H9 (cell line): ENCODE data around the gene MAD1L1. TPM values are rescaled to one million over a fixed set of nuclear protein-coding genes. Genes with fewer than 3 reads are reported as not detected.

Experiments used
- DNase-seq: peaks from one replicate; pipeline ENCODE4 v3.0.0-alpha.2; 2017
- H2AFZ ChIP-seq: one replicate; pipeline ENCODE4 v1.6.1; 2013; ENCODE audit warnings: mild to moderate bottlenecking, low read length, control low read depth, moderate library complexity
- H2AK5ac ChIP-seq: 2 replicates; pipeline ENCODE4 v1.6.1; 2013; ENCODE audit warnings: low read length, control low read depth, mixed read lengths; ENCODE audit not compliant: insufficient read length
- H2BK120ac ChIP-seq: one replicate; pipeline ENCODE4 v1.6.1; 2013; ENCODE audit warnings: low read depth, mild to moderate bottlenecking, low read length, control low read depth, inconsistent platforms; ENCODE audit not compliant: poor library complexity, severe bottlenecking
- H2BK12ac ChIP-seq: 2 replicates; pipeline ENCODE4 v1.6.1; 2013; ENCODE audit warnings: low read length, control low read depth, mixed read lengths, low read depth; ENCODE audit not compliant: insufficient read length
- H2BK15ac ChIP-seq: 2 replicates; pipeline ENCODE4 v1.6.1; 2013; ENCODE audit warnings: low read depth, low read length, control low read depth
- H2BK20ac ChIP-seq: one replicate; pipeline ENCODE4 v1.6.1; 2013; ENCODE audit warnings: low read depth, mild to moderate bottlenecking, low read length, control low read depth, inconsistent platforms; ENCODE audit not compliant: poor library complexity, severe bottlenecking
- H2BK5ac ChIP-seq: 2 replicates; pipeline ENCODE4 v1.6.1; 2013; ENCODE audit warnings: low read length, control low read depth, mixed read lengths; ENCODE audit not compliant: insufficient read length
- H3K14ac ChIP-seq: 2 replicates; pipeline ENCODE4 v1.6.1; 2013; ENCODE audit warnings: low read length, control low read depth; ENCODE audit not compliant: insufficient read depth
- H3K18ac ChIP-seq: 2 replicates; pipeline ENCODE4 v1.6.1; 2013; ENCODE audit warnings: low read depth, mild to moderate bottlenecking, mixed read lengths, low read length, control low read depth; ENCODE audit not compliant: insufficient read length
- H3K23ac ChIP-seq: 2 replicates; pipeline ENCODE4 v1.6.1; 2013; ENCODE audit warnings: low read length, control low read depth, mixed read lengths, low read depth; ENCODE audit not compliant: insufficient read length
- H3K23me2 ChIP-seq: 2 replicates; pipeline ENCODE4 v1.6.1; 2013; ENCODE audit warnings: low read depth, mild to moderate bottlenecking, mixed read lengths, low read length, control low read depth; ENCODE audit not compliant: insufficient read length, poor library complexity, severe bottlenecking
- H3K27ac ChIP-seq: 2 replicates; pipeline ENCODE4 v1.5.1; 2013; ENCODE audit warnings: low read length, control low read depth, mixed read lengths, low read depth; ENCODE audit not compliant: insufficient read length
- H3K27me3 ChIP-seq: 2 replicates; pipeline ENCODE4 v1.6.1; 2013; ENCODE audit warnings: low read length, control low read depth, inconsistent platforms; ENCODE audit not compliant: insufficient read depth
- H3K4ac ChIP-seq: 2 replicates; pipeline ENCODE4 v1.6.1; 2013; ENCODE audit warnings: low read depth, mild to moderate bottlenecking, control low read depth, inconsistent platforms, low read length, moderate library complexity
- H3K4me1 ChIP-seq: 2 replicates; pipeline ENCODE4 v1.6.1; 2013; ENCODE audit warnings: low read length, control low read depth, inconsistent platforms; ENCODE audit not compliant: insufficient read depth
- H3K4me2 ChIP-seq: 2 replicates; pipeline ENCODE4 v1.6.1; 2013; ENCODE audit warnings: low read length, control low read depth, mixed read lengths; ENCODE audit not compliant: insufficient read length, insufficient read depth
- H3K56ac ChIP-seq: 2 replicates; pipeline ENCODE4 v1.6.1; 2013; ENCODE audit warnings: low read depth, mild to moderate bottlenecking, mixed read lengths, low read length, control low read depth; ENCODE audit not compliant: insufficient read length
- H3K79me1 ChIP-seq: 2 replicates; pipeline ENCODE4 v1.6.1; 2013; ENCODE audit warnings: low read depth, mild to moderate bottlenecking, moderate library complexity, low read length, control low read depth, inconsistent platforms; ENCODE audit not compliant: insufficient read depth, poor library complexity, severe bottlenecking
- H3K79me2 ChIP-seq: 2 replicates; pipeline ENCODE4 v1.6.1; 2013; ENCODE audit warnings: low read length, control low read depth, inconsistent platforms; ENCODE audit not compliant: insufficient read depth
- H3K9ac ChIP-seq: 2 replicates; pipeline ENCODE4 v1.6.1; 2013; ENCODE audit warnings: low read length, control low read depth, mixed read lengths; ENCODE audit not compliant: insufficient read length; ENCODE audit errors: extremely low read depth
- H3K9me3 ChIP-seq: one replicate; pipeline ENCODE4 v1.6.1; 2013; ENCODE audit warnings: low read depth, low read length, inconsistent platforms; ENCODE audit not compliant: control insufficient read depth
- H3T11ph ChIP-seq: one replicate; pipeline ENCODE4 v1.6.1; 2013; ENCODE audit warnings: mild to moderate bottlenecking, low read length, control low read depth, inconsistent platforms
- H4K20me1 ChIP-seq: one replicate; pipeline ENCODE4 v1.6.1; 2013; ENCODE audit not compliant: control insufficient read depth, insufficient read length, insufficient read depth
- H4K5ac ChIP-seq: 2 replicates; pipeline ENCODE4 v1.6.1; 2013; ENCODE audit warnings: low read depth, mild to moderate bottlenecking, mixed read lengths, low read length, control low read depth; ENCODE audit not compliant: insufficient read length
- H4K8ac ChIP-seq: replicated peaks from 2 replicates; pipeline ENCODE4 v1.6.1; 2013; ENCODE audit warnings: low read length, control low read depth, mixed read lengths, low read depth; ENCODE audit not compliant: insufficient read length
- H4K91ac ChIP-seq: 2 replicates; pipeline ENCODE4 v1.6.1; 2013; ENCODE audit warnings: low read depth, mild to moderate bottlenecking, moderate library complexity, mixed read lengths, low read length, control low read depth; ENCODE audit not compliant: insufficient read length
- H3K27ac Mint-ChIP-seq, 3 experiments: 2 replicates in 2 of 3; 3 replicates in 1 of 3; pipeline ENCODE4 v1.8.0; 2020 to 2021; ENCODE audit warnings: mixed read lengths in 3 of 3, mild to moderate bottlenecking in 1 of 3, moderate library complexity in 1 of 3
- H3K27me3 Mint-ChIP-seq: 2 replicates; pipeline ENCODE4 v1.8.0; 2021; ENCODE audit warnings: low read depth, mild to moderate bottlenecking, moderate library complexity, mixed read lengths
- H3K36me3 Mint-ChIP-seq, 3 experiments: 2 replicates in 2 of 3; 3 replicates in 1 of 3; pipeline ENCODE4 v1.8.0; 2020 to 2021; ENCODE audit warnings: low read depth in 3 of 3, mixed read lengths in 3 of 3; ENCODE audit not compliant: insufficient read depth in 1 of 3
- H3K4me1 Mint-ChIP-seq, 2 experiments: 2 replicates each; pipeline ENCODE4 v1.8.0; 2020; ENCODE audit warnings: mixed read lengths in 2 of 2
- H3K4me3 Mint-ChIP-seq, 2 experiments: 2 replicates in 1 of 2; 3 replicates in 1 of 2; pipeline ENCODE4 v1.8.0; 2020 to 2021; ENCODE audit warnings: mild to moderate bottlenecking in 2 of 2, mixed read lengths in 2 of 2, moderate library complexity in 1 of 2
- H3K9me3 Mint-ChIP-seq, 2 experiments: 2 replicates in 1 of 2; 3 replicates in 1 of 2; pipeline ENCODE4 v1.8.0; 2020; ENCODE audit warnings: mild to moderate bottlenecking in 2 of 2, mixed read lengths in 2 of 2, moderate library complexity in 1 of 2
- WGBS: extraction: QIAGEN DNeasy Blood & Tissue Kit; methylation state at CpG from one replicate; pipeline ENCODE4 v1.1.7; 2013; ENCODE audit warnings: missing lambda C conversion rate, low lambda C conversion rate, mixed read lengths; ENCODE audit not compliant: insufficient read length; ENCODE audit errors: extremely low coverage; 5-methylcytosine and 5-hydroxymethylcytosine counted together
- total RNA-seq: library from RNA; stranded (reverse); gene quantifications from 2 replicates; pipeline ENCODE4 v1.2.1, GENCODE V29; 2021
- TF ChIP-seq, protein P1 (sequence below): fragments of 200-600 bp; sonication (generic); conservative IDR thresholded peaks from 3 replicates; pipeline ENCODE4 v1.8.0; 2021; ENCODE audit warnings: antibody characterized with exemption, mild to moderate bottlenecking

Gene MAD1L1
- total RNA-seq, 1 experiment from 2014 or later, result 39.0 TPM

DNA sequence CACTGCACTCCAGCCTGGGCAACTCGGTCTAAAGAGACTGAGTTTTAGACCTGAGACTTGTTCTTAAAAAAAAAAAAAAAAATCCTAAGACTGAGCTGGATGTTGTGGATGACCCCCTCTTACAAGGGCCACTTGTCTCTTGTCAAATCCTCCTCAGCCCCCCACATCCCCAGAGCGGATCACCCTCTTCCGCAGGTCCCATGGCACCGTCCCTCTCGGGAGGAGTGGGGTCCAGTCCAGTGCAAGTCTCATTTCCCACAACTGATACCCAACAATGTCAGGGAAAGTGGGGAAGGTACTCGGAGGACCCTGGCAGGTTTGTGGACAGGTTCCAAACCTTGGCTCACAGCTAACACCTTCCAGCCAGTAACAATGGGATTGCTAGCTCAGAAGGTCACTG lies 462.4 kb downstream of the MAD1L1 start:
- Histone ChIP-seq H4K8ac (no peak overlapping the region), H3K79me2 (no peaks in the 10 kb centered on the region), H2BK120ac (no peak overlapping the region), H4K20me1 (no peaks in the 10 kb centered on the region), H3K27ac (no peak overlapping the region), H3K27me3 (no peaks in the 10 kb centered on the region), H3T11ph (no peak overlapping the region), H2BK15ac (no peak overlapping the region), H3K79me1 (no peaks in the 10 kb centered on the region), H3K4me1 (no peaks in the 10 kb centered on the region), H3K4ac (no peak overlapping the region), H2AK5ac (no peak overlapping the region), H3K9ac (no peak overlapping the region), H3K4me2 (no peak overlapping the region), H3K23me2 (no peaks in the 10 kb centered on the region), H3K14ac (no peak overlapping the region), H3K56ac (no peak overlapping the region), H4K91ac (no peak overlapping the region), H2BK12ac (no peak overlapping the region), H2AFZ (no peak overlapping the region), H2BK5ac (no peak overlapping the region), H2BK20ac (no peak overlapping the region), H3K23ac (no peak overlapping the region), H4K5ac (no peak overlapping the region), H3K18ac (no peak overlapping the region), H3K9me3 (no peaks in the 10 kb centered on the region)
- no peak overlapping the region for H3K4me3 Mint-ChIP-seq
- H3K4me1 Mint-ChIP-seq, result peaks cover 2 to 3% of the 10 kb centered on the region in 2 experiments; a peak in 3 of 4 replicates
- no peak overlapping the region for H3K27ac Mint-ChIP-seq
- peaks cover 7% of the 10 kb centered on the region for H3K27me3 Mint-ChIP-seq
- TF ChIP-seq, protein P1, sequence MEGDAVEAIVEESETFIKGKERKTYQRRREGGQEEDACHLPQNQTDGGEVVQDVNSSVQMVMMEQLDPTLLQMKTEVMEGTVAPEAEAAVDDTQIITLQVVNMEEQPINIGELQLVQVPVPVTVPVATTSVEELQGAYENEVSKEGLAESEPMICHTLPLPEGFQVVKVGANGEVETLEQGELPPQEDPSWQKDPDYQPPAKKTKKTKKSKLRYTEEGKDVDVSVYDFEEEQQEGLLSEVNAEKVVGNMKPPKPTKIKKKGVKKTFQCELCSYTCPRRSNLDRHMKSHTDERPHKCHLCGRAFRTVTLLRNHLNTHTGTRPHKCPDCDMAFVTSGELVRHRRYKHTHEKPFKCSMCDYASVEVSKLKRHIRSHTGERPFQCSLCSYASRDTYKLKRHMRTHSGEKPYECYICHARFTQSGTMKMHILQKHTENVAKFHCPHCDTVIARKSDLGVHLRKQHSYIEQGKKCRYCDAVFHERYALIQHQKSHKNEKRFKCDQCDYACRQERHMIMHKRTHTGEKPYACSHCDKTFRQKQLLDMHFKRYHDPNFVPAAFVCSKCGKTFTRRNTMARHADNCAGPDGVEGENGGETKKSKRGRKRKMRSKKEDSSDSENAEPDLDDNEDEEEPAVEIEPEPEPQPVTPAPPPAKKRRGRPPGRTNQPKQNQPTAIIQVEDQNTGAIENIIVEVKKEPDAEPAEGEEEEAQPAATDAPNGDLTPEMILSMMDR, result no peak
- no peaks in the 10 kb centered on the region for H3K36me3 Mint-ChIP-seq
- no peaks in the 10 kb centered on the region for H3K9me3 Mint-ChIP-seq
- no CpG with 5 or more reads among the region's 6 CpGs for WGBS
- DNase-seq, result no peak
